HG02798 (cell line): Measurements from ENCODE around the gene SIRT4.

Experiments
- ATAC-seq: cut with Tn5 transposase; IDR thresholded peaks from one replicate; pipeline ENCODE4 v1.9.1; 2021; ENCODE audit warnings: mild to moderate bottlenecking; ENCODE audit not compliant: unreplicated experiment, poor library complexity

Gene SIRT4

GRCh38 chr12:120278137-120279069, 23.7 kb upstream of the SIRT4 start:
- ATAC-seq = no peak

- no peak for ATAC-seq
These were observed 18.8 kb upstream of the SIRT4 start for GRCh38 chr12:120283318-120283717.

GRCh38 chr12:120284381-120284780, 17.7 kb upstream of the SIRT4 start:
- ATAC-seq = no peak

GRCh38 chr12:120286768-120287490, 15.2 kb upstream of the SIRT4 start:
- ATAC-seq = no peak

- no peak for ATAC-seq
These were observed 14.6 kb upstream of the SIRT4 start for GRCh38 chr12:120287491-120287890.

DNA sequence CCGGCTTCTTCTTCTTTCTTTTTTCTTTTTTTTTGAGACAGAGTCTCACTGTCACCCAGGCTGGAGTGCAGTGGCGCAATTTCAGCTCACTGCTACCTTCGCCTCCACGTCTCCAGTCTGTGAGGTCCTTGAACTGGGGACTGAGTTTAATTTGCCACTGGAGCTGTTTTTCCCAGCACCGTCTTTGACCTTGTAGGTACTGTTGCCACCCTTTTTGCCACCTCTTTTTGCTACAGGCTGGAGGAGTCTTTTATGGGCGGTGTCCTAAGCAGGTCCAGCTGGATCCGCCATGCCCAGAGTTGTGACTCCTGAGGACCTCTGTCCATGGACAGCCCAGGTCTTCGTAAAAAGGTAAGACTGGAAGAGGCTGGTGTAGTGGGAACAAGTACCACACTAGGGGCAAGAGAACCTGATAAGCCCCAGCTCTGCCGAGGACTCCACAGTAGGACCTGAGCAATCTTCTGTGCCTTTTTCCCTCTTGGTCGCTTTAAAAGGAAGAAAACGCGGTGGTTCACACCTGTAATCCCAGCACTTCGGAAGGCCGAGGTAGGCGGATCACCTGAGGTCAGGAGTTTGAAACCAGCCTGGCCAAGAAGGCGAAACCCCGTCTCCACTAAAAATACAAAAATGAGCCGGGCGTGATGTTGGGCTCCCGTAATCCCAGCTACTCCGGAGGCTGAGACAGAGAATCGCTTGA, 11.4 kb upstream of the SIRT4 start:
- no peak for ATAC-seq

GRCh38 chr12:120292411-120292660, 9.8 kb upstream of the SIRT4 start:
- no peak for ATAC-seq

GRCh38 chr12:120292661-120293531, 9.2 kb upstream of the SIRT4 start, which contains the start of gene RNU4-1:
Gene RNU4-1, minus strand, starts transcription at chr12:120293237.
- peak; percentile 35 for ATAC-seq

DNA sequence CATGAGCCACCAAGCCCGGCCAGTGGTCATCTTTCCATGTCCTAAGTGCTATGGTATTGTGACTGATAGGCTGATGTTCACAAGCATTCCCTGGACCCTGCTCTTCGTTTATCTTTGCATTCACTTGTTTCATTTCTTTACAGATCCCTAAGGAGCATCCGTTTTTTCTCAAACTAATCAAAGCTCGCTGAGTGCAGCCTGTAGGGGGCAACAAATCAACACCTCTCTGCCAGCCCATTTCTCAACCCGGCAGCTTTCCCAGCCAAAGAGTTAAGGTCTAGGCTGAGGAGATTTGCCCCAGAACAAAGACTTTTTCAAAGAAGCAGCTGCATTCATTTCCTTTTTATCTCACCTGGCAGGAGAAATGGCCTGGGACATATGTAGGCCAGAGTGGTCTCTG, 12.1 kb downstream of the SIRT4 start:
- no peak for ATAC-seq

DNA sequence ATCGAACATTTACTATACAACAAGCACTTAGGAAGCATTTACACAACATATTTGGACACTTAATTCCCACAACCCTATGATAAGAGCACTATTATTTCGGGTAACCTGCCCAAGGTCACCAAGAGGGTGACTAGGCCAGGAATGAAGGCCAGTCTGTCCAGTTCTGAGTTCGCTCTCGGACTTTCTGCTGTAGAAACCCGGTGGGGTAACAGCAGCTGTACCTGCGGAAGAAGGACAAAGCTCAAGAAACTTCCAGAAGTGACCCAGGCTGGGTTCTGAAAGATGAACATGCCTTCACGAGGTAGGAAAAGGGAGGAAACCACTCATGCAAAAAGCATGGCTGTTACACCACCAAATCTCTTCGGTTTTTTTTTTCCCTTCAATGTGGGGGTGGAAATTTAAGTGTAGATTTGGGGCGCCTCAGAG, 14.7 kb downstream of the SIRT4 start:
- no peak for ATAC-seq

DNA sequence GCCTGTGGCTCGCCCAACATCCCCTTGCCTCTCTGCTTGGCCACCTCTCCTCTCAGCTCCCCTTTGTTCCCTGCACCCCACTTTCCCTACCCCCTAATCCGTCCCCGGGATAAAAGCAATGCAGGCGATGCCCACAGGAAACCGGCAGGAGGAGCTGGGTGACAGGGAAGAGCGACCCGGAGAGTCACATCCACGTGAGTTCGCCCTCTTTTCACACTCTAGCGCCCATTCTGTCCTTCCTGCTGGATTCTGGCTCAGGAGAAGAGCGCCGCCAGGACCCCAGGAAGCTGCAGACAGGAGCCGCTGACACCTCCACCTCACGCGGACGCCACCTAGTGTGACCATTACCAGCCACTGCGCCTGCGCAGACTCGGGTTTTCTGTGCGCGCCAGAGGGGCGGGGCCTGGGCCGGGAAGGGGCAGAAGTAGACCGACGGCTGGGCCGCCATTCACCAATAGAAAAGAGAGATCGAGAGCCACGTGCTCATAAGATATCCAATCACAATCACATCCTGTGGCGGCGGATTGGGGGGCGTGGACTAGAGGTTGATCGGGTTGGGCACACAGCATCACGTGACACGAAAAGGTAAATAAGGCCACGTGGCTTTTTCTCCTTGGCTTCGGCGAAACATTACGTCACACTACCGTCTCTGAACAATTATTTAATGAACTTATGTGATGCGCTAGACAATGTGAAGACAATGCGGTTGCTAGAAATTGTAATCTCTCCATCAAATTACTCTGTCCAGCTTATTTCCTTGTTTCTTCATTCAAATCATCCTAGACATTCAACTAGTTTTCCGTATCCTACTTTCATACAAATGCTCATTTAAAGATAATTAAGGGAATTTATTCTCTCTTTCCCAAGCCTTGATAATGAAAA, 15.3 kb downstream of the SIRT4 start:
- peak; percentile 99 for ATAC-seq

- no peak for ATAC-seq
These were observed 19.5 kb downstream of the SIRT4 start for GRCh38 chr12:120321382-120322202.

DNA sequence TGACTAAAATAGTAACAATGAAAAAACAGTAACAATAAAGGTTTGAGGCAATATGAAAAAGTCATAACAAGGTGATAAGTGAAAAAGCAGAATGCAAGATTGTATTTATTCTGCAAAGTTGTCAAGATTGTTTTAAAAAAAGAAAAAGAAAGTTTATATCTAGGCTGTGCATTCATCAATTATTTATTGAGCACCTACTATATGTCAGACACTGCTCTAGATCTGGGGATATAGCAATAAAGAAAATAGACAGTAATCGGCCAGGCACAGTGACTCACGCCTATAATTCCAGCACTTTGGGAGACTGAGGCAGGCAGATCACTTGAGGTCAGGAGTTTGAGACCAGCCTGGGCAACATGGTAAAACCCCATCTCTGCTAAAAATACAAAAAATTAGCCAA, 21.7 kb downstream of the SIRT4 start:
- no peak for ATAC-seq

DNA sequence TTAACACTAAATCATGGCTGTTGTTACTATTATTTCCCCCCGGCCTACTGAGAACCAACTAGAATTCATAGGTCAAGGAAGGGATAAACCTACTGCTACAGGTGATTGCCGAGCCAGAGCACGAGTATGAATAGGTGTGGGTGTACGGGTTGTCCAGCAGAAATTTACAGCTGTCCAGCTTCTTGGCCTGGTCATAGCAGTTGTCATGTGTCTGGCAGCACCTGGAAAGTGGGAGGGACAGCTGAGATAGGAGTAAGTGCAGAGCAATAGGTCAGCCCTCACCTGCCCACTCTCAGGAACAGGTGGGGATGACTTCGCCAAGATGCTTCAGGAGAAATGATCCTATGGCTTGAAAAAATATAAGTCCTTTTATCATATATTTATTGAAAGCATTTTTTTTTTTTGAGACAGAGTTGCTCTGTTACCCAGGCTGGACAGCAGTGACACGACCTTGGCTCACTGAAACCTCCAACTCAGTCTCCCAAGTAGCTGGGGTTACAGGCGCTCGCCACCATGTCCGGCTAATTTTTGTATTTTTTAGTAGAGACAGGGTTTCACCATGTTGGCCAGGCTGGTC, 22.8 kb downstream of the SIRT4 start:
- no peak for ATAC-seq

GRCh38 chr12:120327593-120327992, 25.5 kb downstream of the SIRT4 start, which contains the start of gene PLA2G1B:
Gene PLA2G1B, minus strand, starts transcription at chr12:120327779. Its CDS starts 26 bp downstream, at chr12:120327753.
- no peak for ATAC-seq

- no peak for ATAC-seq
These were observed 26.1 kb downstream of the SIRT4 start for GRCh38 chr12:120328228-120328627.

DNA sequence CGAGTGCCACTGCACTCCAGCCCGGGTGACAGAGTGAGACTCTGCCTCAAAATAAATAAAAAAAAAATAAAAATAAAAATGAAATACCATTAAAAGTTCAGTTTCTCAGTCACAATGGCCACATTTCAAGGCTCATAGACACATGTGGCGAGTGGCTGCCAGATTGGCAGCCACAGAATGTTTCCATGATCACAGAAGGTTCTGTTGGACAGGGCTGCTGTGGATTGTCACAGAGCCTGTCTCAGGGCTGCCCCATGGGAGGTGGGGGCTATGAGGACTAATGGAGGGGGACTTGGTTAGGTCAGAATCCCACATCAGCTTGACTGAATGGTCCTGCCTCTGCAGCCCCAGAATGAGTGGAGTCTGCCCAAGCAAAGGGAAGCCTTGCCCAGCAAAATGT, 29.3 kb downstream of the SIRT4 start:
- no peak for ATAC-seq

DNA sequence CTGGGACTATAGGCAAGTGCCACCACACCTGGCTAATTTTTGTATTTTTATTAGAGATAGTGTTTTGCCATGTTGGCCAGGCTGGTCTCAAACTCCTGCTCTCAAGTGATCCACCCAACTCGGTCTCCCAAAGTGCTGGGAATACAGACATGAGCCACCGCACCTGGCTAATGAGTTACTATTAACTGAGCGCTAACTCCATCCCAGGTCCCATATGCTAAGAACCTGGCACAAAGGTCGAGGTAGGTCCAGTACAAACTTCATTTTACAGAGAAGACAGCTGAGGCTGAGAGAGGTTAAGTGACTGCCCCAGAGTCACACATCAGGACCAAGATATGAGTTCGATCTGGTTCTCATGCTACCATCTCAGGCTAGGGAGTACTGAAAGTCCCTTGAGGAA, 29.9 kb downstream of the SIRT4 start:
- no peak for ATAC-seq
